ENCODE results near the gene NCF4. TPM values are rescaled to one million over a fixed set of nuclear protein-coding genes. Genes with fewer than 3 reads are reported as not detected.

NCF4 gene
- total RNA-seq, 1 experiment from 2014 or later = not detected

GRCh38 chr22:36817525-36817848 is 43.3 kb upstream of the NCF4 start:
- no peaks in the 10 kb centered on the region for H3K36me3 ChIP-seq (ENCODE audit: control insufficient read depth, insufficient read depth, low read length)
- no peak for TF ChIP-seq POLR2AphosphoS5 (IDR thresholded peaks at IDR 0.05; ENCODE audit: low read depth, low read length)
- TF ChIP-seq TCF7L2 (IDR thresholded peaks at IDR 0.05; ENCODE audit: low read depth, low read length) = no peak
- TF ChIP-seq, protein P1, sequence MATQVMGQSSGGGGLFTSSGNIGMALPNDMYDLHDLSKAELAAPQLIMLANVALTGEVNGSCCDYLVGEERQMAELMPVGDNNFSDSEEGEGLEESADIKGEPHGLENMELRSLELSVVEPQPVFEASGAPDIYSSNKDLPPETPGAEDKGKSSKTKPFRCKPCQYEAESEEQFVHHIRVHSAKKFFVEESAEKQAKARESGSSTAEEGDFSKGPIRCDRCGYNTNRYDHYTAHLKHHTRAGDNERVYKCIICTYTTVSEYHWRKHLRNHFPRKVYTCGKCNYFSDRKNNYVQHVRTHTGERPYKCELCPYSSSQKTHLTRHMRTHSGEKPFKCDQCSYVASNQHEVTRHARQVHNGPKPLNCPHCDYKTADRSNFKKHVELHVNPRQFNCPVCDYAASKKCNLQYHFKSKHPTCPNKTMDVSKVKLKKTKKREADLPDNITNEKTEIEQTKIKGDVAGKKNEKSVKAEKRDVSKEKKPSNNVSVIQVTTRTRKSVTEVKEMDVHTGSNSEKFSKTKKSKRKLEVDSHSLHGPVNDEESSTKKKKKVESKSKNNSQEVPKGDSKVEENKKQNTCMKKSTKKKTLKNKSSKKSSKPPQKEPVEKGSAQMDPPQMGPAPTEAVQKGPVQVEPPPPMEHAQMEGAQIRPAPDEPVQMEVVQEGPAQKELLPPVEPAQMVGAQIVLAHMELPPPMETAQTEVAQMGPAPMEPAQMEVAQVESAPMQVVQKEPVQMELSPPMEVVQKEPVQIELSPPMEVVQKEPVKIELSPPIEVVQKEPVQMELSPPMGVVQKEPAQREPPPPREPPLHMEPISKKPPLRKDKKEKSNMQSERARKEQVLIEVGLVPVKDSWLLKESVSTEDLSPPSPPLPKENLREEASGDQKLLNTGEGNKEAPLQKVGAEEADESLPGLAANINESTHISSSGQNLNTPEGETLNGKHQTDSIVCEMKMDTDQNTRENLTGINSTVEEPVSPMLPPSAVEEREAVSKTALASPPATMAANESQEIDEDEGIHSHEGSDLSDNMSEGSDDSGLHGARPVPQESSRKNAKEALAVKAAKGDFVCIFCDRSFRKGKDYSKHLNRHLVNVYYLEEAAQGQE (IDR thresholded peaks at IDR 0.05; ENCODE audit: insufficient read depth in 1 of 2, low read depth in 2 of 2, low read length in 1 of 2) = no peak
- TF ChIP-seq CTCF (IDR thresholded peaks at IDR 0.05) = no peak
- no peak for TF ChIP-seq SIN3A (IDR thresholded peaks at IDR 0.05; ENCODE audit: borderline replicate concordance, insufficient read depth, low read depth, low read length)
- in situ Hi-C loops (cut with HindIII; ENCODE audit: low pct_unique_long_range_greater_than_20kb, low sequenced_read_pairs) (no loop called here), intact Hi-C loops (cut with micrococcal nuclease; ENCODE audit: unreplicated experiment) (no loop called here)
- no peak for DNase-seq (ENCODE audit: low read depth, low spot score)
- CTCF ChIA-PET = no interaction called here
- H3K4me3 ChIP-seq (ENCODE audit: low read depth in 2 of 2, low read length in 2 of 2) = no peak overlapping the region
- H3K9me3 ChIP-seq (ENCODE audit: control insufficient read depth, insufficient read depth, low read depth, low read length) = no peaks in the 10 kb centered on the region
- POLR2A ChIA-PET = no interaction called here
- H3K27ac ChIP-seq (ENCODE audit: low read length) = no peak overlapping the region
- no TSS peak for BruUV-seq (replicated peaks)
- H3K27me3 ChIP-seq (ENCODE audit: control insufficient read depth, insufficient read depth, low read length) = peaks cover 8% of the 10 kb centered on the region; the same call in 1 of the 2 replicates
- ATAC-seq = no peak
- H3K4me1 ChIP-seq (ENCODE audit: control insufficient read depth, insufficient read depth, low read length) = no peaks in the 10 kb centered on the region; the same call in 1 of the 2 replicates

GRCh38 chr22:36818010-36818642 is 42.7 kb upstream of the NCF4 start:
- H3K9me3 ChIP-seq (ENCODE audit: control insufficient read depth, insufficient read depth, low read depth, low read length) = no peaks in the 10 kb centered on the region
- DNase-seq (ENCODE audit: low read depth, low spot score) (no peak), ATAC-seq (no peak)
- H3K4me3 ChIP-seq (ENCODE audit: low read depth in 2 of 2, low read length in 2 of 2) = no peak overlapping the region
- no peak overlapping the region for H3K27ac ChIP-seq (ENCODE audit: low read length)
- TF ChIP-seq, protein P1 (IDR thresholded peaks at IDR 0.05; ENCODE audit: insufficient read depth in 1 of 2, low read depth in 2 of 2, low read length in 1 of 2) = no peak
- TF ChIP-seq CTCF (IDR thresholded peaks at IDR 0.05) (no peak), SIN3A (IDR thresholded peaks at IDR 0.05; ENCODE audit: borderline replicate concordance, insufficient read depth, low read depth, low read length) (no peak), TCF7L2 (IDR thresholded peaks at IDR 0.05; ENCODE audit: low read depth, low read length) (no peak), POLR2AphosphoS5 (IDR thresholded peaks at IDR 0.05; ENCODE audit: low read depth, low read length) (no peak)
- intact Hi-C loops (cut with micrococcal nuclease; ENCODE audit: unreplicated experiment) = no loop called here
- H3K36me3 ChIP-seq (ENCODE audit: control insufficient read depth, insufficient read depth, low read length) = no peaks in the 10 kb centered on the region
- ChIA-PET CTCF (no interaction called here), POLR2A (no interaction called here)
- in situ Hi-C loops (cut with HindIII; ENCODE audit: low pct_unique_long_range_greater_than_20kb, low sequenced_read_pairs) = no loop called here
- no peaks in the 10 kb centered on the region; the same call in 1 of the 2 replicates for H3K4me1 ChIP-seq (ENCODE audit: control insufficient read depth, insufficient read depth, low read length)
- no TSS peak for BruUV-seq (replicated peaks)
- peaks cover 8% of the 10 kb centered on the region; the same call in 1 of the 2 replicates for H3K27me3 ChIP-seq (ENCODE audit: control insufficient read depth, insufficient read depth, low read length)

Measured in Panc1 (cell line).